Measurements from ENCODE around the gene ACCS. TPM values are rescaled to one million over a fixed set of nuclear protein-coding genes. Genes with fewer than 3 reads are reported as not detected.
A peak's percentile ranks its signal among the peaks of the same experiment; 100 is the strongest.

ACCS gene
- total RNA-seq, 1 experiment from 2014 or later = 7.5 TPM

DNA sequence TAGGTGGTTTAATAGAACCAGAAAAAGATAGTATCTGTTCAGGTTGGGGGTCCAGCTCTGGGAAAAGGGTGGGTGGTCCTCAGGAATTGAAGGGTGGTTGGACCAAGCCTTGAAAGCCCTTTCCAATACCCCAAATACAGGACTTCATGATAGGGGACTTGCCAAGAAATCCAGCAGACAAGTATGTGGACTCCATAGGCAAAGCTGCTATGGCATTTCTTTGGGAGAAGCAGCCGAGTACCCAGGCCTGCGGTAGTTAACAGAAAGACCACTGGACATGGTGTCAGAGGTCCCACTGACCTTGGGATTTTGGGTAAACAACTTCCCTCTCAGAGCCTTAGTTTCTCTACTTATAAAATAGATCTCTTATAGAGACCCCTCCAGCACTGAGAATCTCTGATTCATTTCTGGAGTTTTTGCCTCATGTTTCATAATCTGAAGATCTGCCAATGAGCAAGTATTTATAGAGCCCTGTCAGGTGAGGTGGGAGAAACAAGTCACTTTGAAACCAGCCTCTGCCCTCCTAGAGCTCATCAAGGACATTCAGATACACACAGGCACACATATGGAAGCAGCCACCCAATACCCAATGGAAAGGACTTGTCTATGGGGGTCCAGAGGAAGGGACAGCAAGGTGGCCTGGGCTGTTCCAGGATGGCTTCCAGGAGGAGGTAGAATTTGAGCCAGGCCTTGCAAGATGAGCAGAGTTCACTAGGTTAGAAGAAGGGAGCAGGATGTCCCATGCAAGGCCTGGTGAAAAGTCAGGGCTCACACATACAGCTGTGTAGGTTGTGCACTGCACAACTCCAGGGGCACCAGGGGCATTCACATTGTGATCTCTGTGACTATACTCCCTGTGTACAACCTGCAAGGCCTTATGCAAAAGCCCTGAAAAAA is 49.3 kb upstream of the ACCS start:
- no peak overlapping the region for H3K14ac ChIP-seq (ENCODE audit: insufficient read depth, low read length)
- H3K79me1 ChIP-seq (ENCODE audit: insufficient read depth, low read depth, low read length, poor library complexity, severe bottlenecking) = no peaks in the 10 kb centered on the region
- H3K4me2 ChIP-seq (ENCODE audit: insufficient read depth, insufficient read length, low read length) = no peak overlapping the region
- peaks cover under 1 to 2% of the 10 kb centered on the region in 2 experiments; a peak in 2 of 5 replicates for H3K9me3 Mint-ChIP-seq
- H3K18ac ChIP-seq (ENCODE audit: insufficient read length, low read depth, low read length) = no peak overlapping the region
- H4K8ac ChIP-seq (replicated peaks; ENCODE audit: insufficient read length, low read depth, low read length) = no peak overlapping the region
- H3K36me3 Mint-ChIP-seq (ENCODE audit: insufficient read depth in 1 of 3, low read depth in 3 of 3) = no peaks in the 10 kb centered on the region; a peak in 1 of 7 replicates
- no peak overlapping the region for H2AFZ ChIP-seq (ENCODE audit: low read length)
- H3K4ac ChIP-seq (ENCODE audit: low read depth, low read length) = no peak overlapping the region
- H3K79me2 ChIP-seq (ENCODE audit: insufficient read depth, low read length) = no peaks in the 10 kb centered on the region
- peak; percentile 10 for DNase-seq
- no peak overlapping the region for H2BK15ac ChIP-seq (ENCODE audit: low read depth, low read length)
- no peak overlapping the region for H3K27ac Mint-ChIP-seq
- no peak overlapping the region for H3K4me3 Mint-ChIP-seq
- H3K27ac ChIP-seq (ENCODE audit: insufficient read length, low read depth, low read length) = no peak overlapping the region
- no peak overlapping the region for H2BK120ac ChIP-seq (ENCODE audit: low read depth, low read length, poor library complexity, severe bottlenecking)
- no peak overlapping the region for H3T11ph ChIP-seq (ENCODE audit: low read length)
- H4K91ac ChIP-seq (ENCODE audit: insufficient read length, low read depth, low read length) = no peak overlapping the region
- H3K9me3 ChIP-seq (ENCODE audit: control insufficient read depth, low read depth, low read length) = no peaks in the 10 kb centered on the region
- peaks cover 24% of the 10 kb centered on the region for H3K27me3 Mint-ChIP-seq (ENCODE audit: low read depth)
- no peaks in the 10 kb centered on the region for H4K20me1 ChIP-seq (ENCODE audit: control insufficient read depth, insufficient read depth, insufficient read length)
- no peak overlapping the region for H4K5ac ChIP-seq (ENCODE audit: insufficient read length, low read depth, low read length)
- no CpG with 5 or more reads among the region's 2 CpGs for WGBS (ENCODE audit: extremely low coverage, insufficient read length, low lambda C conversion rate)
- H3K23me2 ChIP-seq (ENCODE audit: insufficient read length, low read depth, low read length, poor library complexity, severe bottlenecking) = no peaks in the 10 kb centered on the region
- no peaks in the 10 kb centered on the region for H3K4me1 Mint-ChIP-seq
- no peak overlapping the region for H3K56ac ChIP-seq (ENCODE audit: insufficient read length, low read depth, low read length)
- no peak overlapping the region for H2BK12ac ChIP-seq (ENCODE audit: insufficient read length, low read depth, low read length)
- H2AK5ac ChIP-seq (ENCODE audit: insufficient read length, low read length) = no peak overlapping the region
- no peaks in the 10 kb centered on the region for H3K27me3 ChIP-seq (ENCODE audit: insufficient read depth, low read length)
- no peak overlapping the region for H2BK20ac ChIP-seq (ENCODE audit: low read depth, low read length, poor library complexity, severe bottlenecking)
- TF ChIP-seq, protein P1, sequence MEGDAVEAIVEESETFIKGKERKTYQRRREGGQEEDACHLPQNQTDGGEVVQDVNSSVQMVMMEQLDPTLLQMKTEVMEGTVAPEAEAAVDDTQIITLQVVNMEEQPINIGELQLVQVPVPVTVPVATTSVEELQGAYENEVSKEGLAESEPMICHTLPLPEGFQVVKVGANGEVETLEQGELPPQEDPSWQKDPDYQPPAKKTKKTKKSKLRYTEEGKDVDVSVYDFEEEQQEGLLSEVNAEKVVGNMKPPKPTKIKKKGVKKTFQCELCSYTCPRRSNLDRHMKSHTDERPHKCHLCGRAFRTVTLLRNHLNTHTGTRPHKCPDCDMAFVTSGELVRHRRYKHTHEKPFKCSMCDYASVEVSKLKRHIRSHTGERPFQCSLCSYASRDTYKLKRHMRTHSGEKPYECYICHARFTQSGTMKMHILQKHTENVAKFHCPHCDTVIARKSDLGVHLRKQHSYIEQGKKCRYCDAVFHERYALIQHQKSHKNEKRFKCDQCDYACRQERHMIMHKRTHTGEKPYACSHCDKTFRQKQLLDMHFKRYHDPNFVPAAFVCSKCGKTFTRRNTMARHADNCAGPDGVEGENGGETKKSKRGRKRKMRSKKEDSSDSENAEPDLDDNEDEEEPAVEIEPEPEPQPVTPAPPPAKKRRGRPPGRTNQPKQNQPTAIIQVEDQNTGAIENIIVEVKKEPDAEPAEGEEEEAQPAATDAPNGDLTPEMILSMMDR (conservative IDR thresholded peaks at IDR 0.05) = no peak
- H2BK5ac ChIP-seq (ENCODE audit: insufficient read length, low read length) = no peak overlapping the region
- H3K23ac ChIP-seq (ENCODE audit: insufficient read length, low read depth, low read length) = no peak overlapping the region
- H3K4me1 ChIP-seq (ENCODE audit: insufficient read depth, low read length) = no peaks in the 10 kb centered on the region
- no peak overlapping the region for H3K9ac ChIP-seq (ENCODE audit: extremely low read depth, insufficient read length, low read length)

Measured in H9 (cell line).